IMR-90 (cell line): Measurements from ENCODE around the gene UGGT2. TPM values are rescaled to one million over a fixed set of nuclear protein-coding genes. Genes with fewer than 3 reads are reported as not detected.

Experiments
- ATAC-seq: fragments of 200-7000 bp; cut with Tn5 transposase; 2 replicates; pipeline ENCODE4 v1.9.1; 2020; ENCODE audit warnings: low read depth, mild to moderate bottlenecking, moderate library complexity
- BruUV-seq: library from RNA; stranded (reverse); fragments of 400-500 nt; replicated peaks from 2 replicates; lab custom pipeline; 2021; lab: Mats Ljungman, UMichigan
- CTCF ChIA-PET: fragments of 300-600 bp; formaldehyde crosslinking; extraction: SDS; loops from one replicate; lab custom pipeline; 2021; ENCODE audit warnings: antibody characterized with exemption; lab: Yijun Ruan, JAX
- POLR2A ChIA-PET: fragments of 300-600 bp; sonication (Branson Sonifier 250); formaldehyde crosslinking; loops from one replicate; lab custom pipeline; 2022; ENCODE audit warnings: antibody characterized with exemption; ENCODE audit not compliant: unreplicated experiment; lab: Charles Lee
- DNase-seq: peaks from one replicate; pipeline ENCODE4 v3.0.0; 2013
- H2AFZ ChIP-seq: replicated peaks from 2 replicates; pipeline ENCODE3; 2013; ENCODE audit warnings: low read length, mild to moderate bottlenecking; ENCODE audit not compliant: poor library complexity
- H2AK5ac ChIP-seq: 2 replicates; pipeline ENCODE4 v1.6.1; 2013; ENCODE audit warnings: low read depth, low read length, inconsistent platforms
- H2AK9ac ChIP-seq: replicated peaks from 2 replicates; pipeline ENCODE3; 2013; ENCODE audit warnings: mild to moderate bottlenecking, low read depth, low read length, moderate library complexity; ENCODE audit not compliant: poor library complexity
- H2BK120ac ChIP-seq: 2 replicates; pipeline ENCODE4 v1.6.1; 2013; ENCODE audit warnings: low read depth, low read length, inconsistent platforms
- H2BK15ac ChIP-seq: 3 replicates; pipeline ENCODE4 v1.6.1; 2013; ENCODE audit warnings: low read depth, low read length, inconsistent platforms
- H2BK20ac ChIP-seq: 2 replicates; pipeline ENCODE4 v1.6.1; 2013; ENCODE audit warnings: low read depth, mild to moderate bottlenecking, inconsistent platforms, low read length, moderate library complexity
- H2BK5ac ChIP-seq: 2 replicates; pipeline ENCODE4 v1.6.1; 2013; ENCODE audit warnings: mild to moderate bottlenecking, low read depth, low read length, inconsistent platforms; ENCODE audit not compliant: poor library complexity, severe bottlenecking
- H3K14ac ChIP-seq: replicated peaks from 2 replicates; pipeline ENCODE4 v1.6.1; 2013; ENCODE audit warnings: low read depth, low read length, inconsistent platforms
- H3K18ac ChIP-seq: 2 replicates; pipeline ENCODE4 v1.6.1; 2013; ENCODE audit warnings: low read depth, low read length, control low read depth
- H3K23ac ChIP-seq: 2 replicates; pipeline ENCODE4 v1.6.1; 2013; ENCODE audit warnings: low read depth, low read length, inconsistent platforms
- H3K27ac ChIP-seq: 2 replicates; pipeline ENCODE4 v1.5.1; 2013; ENCODE audit warnings: mild to moderate bottlenecking, control low read depth, low read length; ENCODE audit not compliant: insufficient read depth
- H3K27me3 ChIP-seq: 2 replicates; pipeline ENCODE4 v1.6.1; 2013; ENCODE audit warnings: low read length; ENCODE audit not compliant: control insufficient read depth, insufficient read depth
- H3K36me3 ChIP-seq: 2 replicates; pipeline ENCODE4 v1.6.1; 2013; ENCODE audit warnings: low read length, mixed read lengths; ENCODE audit not compliant: control insufficient read depth, insufficient read depth
- H3K4ac ChIP-seq: 2 replicates; pipeline ENCODE4 v1.6.1; 2013; ENCODE audit warnings: low read depth, low read length, inconsistent platforms
- H3K4me1 ChIP-seq: 2 replicates; pipeline ENCODE4 v1.6.1; 2013; ENCODE audit warnings: low read length, mixed read lengths; ENCODE audit not compliant: control insufficient read depth, insufficient read depth
- H3K4me2 ChIP-seq: 2 replicates; pipeline ENCODE4 v1.6.1; 2013; ENCODE audit warnings: low read depth, mild to moderate bottlenecking, control low read depth, low read length, moderate library complexity
- H3K4me3 ChIP-seq: 2 replicates; pipeline ENCODE4 v1.5.1; 2013; ENCODE audit warnings: low read depth, mild to moderate bottlenecking, control low read depth, low read length, moderate library complexity; ENCODE audit not compliant: insufficient read depth
- H3K56ac ChIP-seq: 2 replicates; pipeline ENCODE4 v1.6.1; 2013; ENCODE audit warnings: low read length, inconsistent platforms; ENCODE audit not compliant: insufficient read depth; ENCODE audit errors: extremely low read depth
- H3K79me1 ChIP-seq, 2 experiments: 2 replicates each; pipeline ENCODE4 v1.6.1; 2013; ENCODE audit warnings: low read length in 2 of 2, inconsistent platforms in 1 of 2, low read depth in 1 of 2
- H3K9ac ChIP-seq: 2 replicates; pipeline ENCODE4 v1.6.1; 2013; ENCODE audit warnings: low read depth, low read length, control low read depth
- H3K9me1 ChIP-seq: 2 replicates; pipeline ENCODE4 v1.6.1; 2013; ENCODE audit warnings: low read length, inconsistent platforms; ENCODE audit not compliant: insufficient read depth
- H3K9me3 ChIP-seq: 2 replicates; pipeline ENCODE4 v1.6.1; 2013; ENCODE audit warnings: low read length; ENCODE audit not compliant: control insufficient read depth, insufficient read depth
- H4K20me1 ChIP-seq: 2 replicates; pipeline ENCODE4 v1.6.1; 2013; ENCODE audit warnings: low read length, inconsistent platforms; ENCODE audit not compliant: insufficient read depth
- H4K5ac ChIP-seq: 2 replicates; pipeline ENCODE4 v1.6.1; 2013; ENCODE audit warnings: mild to moderate bottlenecking, low read depth, low read length, control low read depth
- H4K8ac ChIP-seq, 2 experiments: 2 replicates each; pipeline ENCODE4 v1.6.1; 2013; ENCODE audit warnings: low read depth in 2 of 2, low read length in 2 of 2, control low read depth in 1 of 2, inconsistent platforms in 1 of 2
- H4K91ac ChIP-seq: 2 replicates; pipeline ENCODE4 v1.6.1; 2013; ENCODE audit warnings: low read depth, low read length, inconsistent platforms; ENCODE audit not compliant: insufficient read depth
- CEBPB ChIP-seq: IDR thresholded peaks from 2 replicates; pipeline ENCODE4 v1.6.1; 2012; ENCODE audit warnings: low read depth, low read length, improper control_type of control experiment
- FOS ChIP-seq: fragments of 150-350 bp; IDR thresholded peaks from 2 replicates; pipeline ENCODE4 v1.6.1; 2016; ENCODE audit warnings: low read depth, low read length
- RAD21 ChIP-seq: IDR thresholded peaks from 2 replicates; pipeline ENCODE4 v1.6.1; 2012; ENCODE audit warnings: low read length, improper control_type of control experiment
- SMC3 ChIP-seq: fragments of 150-350 bp; IDR thresholded peaks from 2 replicates; pipeline ENCODE4 v1.6.1; 2016; ENCODE audit warnings: low read depth, mild to moderate bottlenecking, antibody characterized with exemption, low read length, moderate library complexity
- WGBS, 2 experiments: methylation state at CpG; one replicate each; pipeline versions ENCODE4 v1.1.5 to v1.1.7; 2013; ENCODE audit warnings: missing lambda C conversion rate in 2 of 2; ENCODE audit not compliant: insufficient read length in 1 of 2; ENCODE audit errors: extremely low coverage in 2 of 2; 5-methylcytosine and 5-hydroxymethylcytosine counted together
- dilution Hi-C: fragments of 300-500 bp; cut with HindIII; formaldehyde crosslinking; loops from one replicate; pipeline ENCODE4 v1.14.3; 2018; ENCODE audit warnings: low sequenced_read_pairs; ENCODE audit not compliant: unreplicated experiment
- in situ Hi-C: fragments of 300-500 bp; cut with MboI; formaldehyde crosslinking; loops from 3 replicates; pipeline ENCODE4 v1.14.3; 2019; ENCODE audit warnings: low sequenced_read_pairs, inconsistent platforms, mixed read lengths
- intact Hi-C: fragments of 100-400 bp; cut with micrococcal nuclease; formaldehyde crosslinking; loops from 2 replicates; pipeline ENCODE4 v1.10.0; 2022
- polyA plus RNA-seq, 3 experiments: library from polyadenylated mRNA; depleted of rRNA; stranded (reverse); fragments of >200 nt; gene quantifications; 2 replicates each; pipeline ENCODE4 v1.2.3, GENCODE V29; 2012; ENCODE audit warnings: low replicate concordance in 1 of 3
- total RNA-seq: library from RNA; depleted of rRNA; stranded (reverse); fragments of >200 nt; gene quantifications from 2 replicates; pipeline ENCODE4 v1.2.3, GENCODE V29; 2012
- TF ChIP-seq, protein P1 (sequence below): fragments of 150-350 bp; IDR thresholded peaks from 2 replicates; pipeline ENCODE4 v1.6.1; 2017; ENCODE audit warnings: mild to moderate bottlenecking, antibody characterized with exemption, low read length, low read depth
- TF ChIP-seq, protein P2 (sequence below): conservative IDR thresholded peaks from 2 replicates; pipeline ENCODE4 v1.5.1; 2012; ENCODE audit warnings: mild to moderate bottlenecking, low read depth, low read length, improper control_type of control experiment

The UGGT2 gene
- total and polyA plus RNA-seq, 2 of the 4 experiments (the other 2 are of a cell fraction) = 21.4 to 40.1 TPM

DNA sequence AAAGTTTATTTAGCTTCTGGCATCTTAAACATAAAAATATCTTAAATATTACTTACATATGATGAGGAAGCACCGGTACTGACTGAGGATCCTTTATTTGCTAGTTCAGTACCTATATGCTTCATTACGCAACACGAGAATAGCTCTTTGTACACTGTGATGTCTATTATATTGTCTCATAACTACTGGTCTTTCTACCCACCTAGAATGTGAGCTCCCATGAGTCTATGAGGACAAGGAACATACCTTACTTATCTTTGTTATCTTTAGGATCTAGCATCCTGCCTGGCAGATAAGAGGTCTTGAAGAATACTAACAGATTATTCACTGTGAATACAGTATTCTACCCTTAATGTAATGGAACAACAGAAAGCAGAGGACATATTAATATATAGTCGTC, 251.4 kb downstream of the UGGT2 start:
- in situ Hi-C loops (no loop called here), dilution Hi-C loops (no loop called here), intact Hi-C loops (no loop called here)
- no peak overlapping the region for H3K18ac ChIP-seq
- WGBS, 2 experiments = no CpG with 5 or more reads among the region's 4 CpGs
- CTCF ChIA-PET = no interaction called here
- no peak overlapping the region for H2AFZ ChIP-seq
- H4K20me1 ChIP-seq = no peaks in the 10 kb centered on the region
- no peak overlapping the region for H2BK15ac ChIP-seq
- no peak overlapping the region for H4K5ac ChIP-seq
- H4K91ac ChIP-seq = no peak overlapping the region
- H2BK20ac ChIP-seq = no peak overlapping the region
- H3K9me3 ChIP-seq = no peaks in the 10 kb centered on the region; the same call in 1 of the 2 replicates
- no peak overlapping the region for H3K23ac ChIP-seq
- no peaks in the 10 kb centered on the region for H3K79me1 ChIP-seq
- no peaks in the 10 kb centered on the region for H3K9me1 ChIP-seq
- H3K14ac ChIP-seq = no peak overlapping the region
- no peak overlapping the region for H2AK5ac ChIP-seq
- DNase-seq = no peak
- no peak overlapping the region for H3K56ac ChIP-seq
- H3K4me2 ChIP-seq = no peak overlapping the region
- no TSS peak for BruUV-seq
- peaks cover 2% of the 10 kb centered on the region for H3K4me1 ChIP-seq
- no peaks in the 10 kb centered on the region for H3K27me3 ChIP-seq
- no peak overlapping the region for H2BK5ac ChIP-seq
- TF ChIP-seq FOS = no peak
- TF ChIP-seq CEBPB = peak; percentile 71
- TF ChIP-seq, protein P1, sequence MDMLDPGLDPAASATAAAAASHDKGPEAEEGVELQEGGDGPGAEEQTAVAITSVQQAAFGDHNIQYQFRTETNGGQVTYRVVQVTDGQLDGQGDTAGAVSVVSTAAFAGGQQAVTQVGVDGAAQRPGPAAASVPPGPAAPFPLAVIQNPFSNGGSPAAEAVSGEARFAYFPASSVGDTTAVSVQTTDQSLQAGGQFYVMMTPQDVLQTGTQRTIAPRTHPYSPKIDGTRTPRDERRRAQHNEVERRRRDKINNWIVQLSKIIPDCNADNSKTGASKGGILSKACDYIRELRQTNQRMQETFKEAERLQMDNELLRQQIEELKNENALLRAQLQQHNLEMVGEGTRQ = no peak
- TF ChIP-seq, protein P2, sequence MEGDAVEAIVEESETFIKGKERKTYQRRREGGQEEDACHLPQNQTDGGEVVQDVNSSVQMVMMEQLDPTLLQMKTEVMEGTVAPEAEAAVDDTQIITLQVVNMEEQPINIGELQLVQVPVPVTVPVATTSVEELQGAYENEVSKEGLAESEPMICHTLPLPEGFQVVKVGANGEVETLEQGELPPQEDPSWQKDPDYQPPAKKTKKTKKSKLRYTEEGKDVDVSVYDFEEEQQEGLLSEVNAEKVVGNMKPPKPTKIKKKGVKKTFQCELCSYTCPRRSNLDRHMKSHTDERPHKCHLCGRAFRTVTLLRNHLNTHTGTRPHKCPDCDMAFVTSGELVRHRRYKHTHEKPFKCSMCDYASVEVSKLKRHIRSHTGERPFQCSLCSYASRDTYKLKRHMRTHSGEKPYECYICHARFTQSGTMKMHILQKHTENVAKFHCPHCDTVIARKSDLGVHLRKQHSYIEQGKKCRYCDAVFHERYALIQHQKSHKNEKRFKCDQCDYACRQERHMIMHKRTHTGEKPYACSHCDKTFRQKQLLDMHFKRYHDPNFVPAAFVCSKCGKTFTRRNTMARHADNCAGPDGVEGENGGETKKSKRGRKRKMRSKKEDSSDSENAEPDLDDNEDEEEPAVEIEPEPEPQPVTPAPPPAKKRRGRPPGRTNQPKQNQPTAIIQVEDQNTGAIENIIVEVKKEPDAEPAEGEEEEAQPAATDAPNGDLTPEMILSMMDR = no peak
- TF ChIP-seq RAD21 = no peak
- no peak for TF ChIP-seq SMC3
- no peak overlapping the region for H2AK9ac ChIP-seq
- H2BK120ac ChIP-seq = no peak overlapping the region
- peaks cover 3% of the 10 kb centered on the region for H3K36me3 ChIP-seq
- ATAC-seq = no peak
- no peak overlapping the region for H4K8ac ChIP-seq
- no peak overlapping the region for H3K4ac ChIP-seq
- no peak overlapping the region for H3K27ac ChIP-seq
- POLR2A ChIA-PET = no interaction called here
- no peak overlapping the region for H3K9ac ChIP-seq
- H3K4me3 ChIP-seq = no peak overlapping the region
